DOHH2 (cell line): ENCODE measurements around the gene PAPOLB.

Experiments
- H3F3A ChIP-seq: fragments of 200-600 bp; sonication (generic), shearing (Covaris generic); 2 replicates; pipeline ENCODE4 v1.6.0; 2016; ENCODE audit warnings: antibody characterized with exemption, mild to moderate bottlenecking; ENCODE audit not compliant: control insufficient read depth, insufficient read depth
- H3K27ac ChIP-seq: fragments of 200-600 bp; sonication (generic); 2 replicates; pipeline ENCODE4 v1.5.1; 2014; ENCODE audit warnings: low read depth, mild to moderate bottlenecking, low read length, moderate library complexity
- H3K27me3 ChIP-seq: fragments of 200-600 bp; sonication (generic); 2 replicates; pipeline ENCODE4 v1.6.1; 2014; ENCODE audit warnings: mild to moderate bottlenecking, low read length, mixed read lengths; ENCODE audit not compliant: control insufficient read depth
- H3K36me3 ChIP-seq: fragments of 200-600 bp; sonication (generic); 2 replicates; pipeline ENCODE4 v1.6.1; 2014; ENCODE audit warnings: mild to moderate bottlenecking, low read length, moderate library complexity, mixed read lengths; ENCODE audit not compliant: control insufficient read depth
- H3K4me1 ChIP-seq: fragments of 200-600 bp; sonication (generic); 2 replicates; pipeline ENCODE4 v1.6.1; 2014; ENCODE audit warnings: mild to moderate bottlenecking, low read length, mixed read lengths; ENCODE audit not compliant: control insufficient read depth
- H3K4me2 ChIP-seq: fragments of 200-600 bp; sonication (generic); 2 replicates; pipeline ENCODE4 v1.6.0; 2014; ENCODE audit warnings: mild to moderate bottlenecking, low read length, moderate library complexity
- H3K4me3 ChIP-seq: fragments of 200-600 bp; sonication (generic); 2 replicates; pipeline ENCODE4 v1.5.1; 2014; ENCODE audit warnings: mild to moderate bottlenecking, low read length, mixed read lengths
- H3K79me2 ChIP-seq: fragments of 200-600 bp; sonication (generic); 2 replicates; pipeline ENCODE4 v1.6.1; 2014; ENCODE audit warnings: mild to moderate bottlenecking, low read length, mixed read lengths; ENCODE audit not compliant: control insufficient read depth
- H3K9me2 ChIP-seq: fragments of 200-600 bp; sonication (generic); replicated peaks from 2 replicates; pipeline ENCODE4 v1.6.1; 2014; ENCODE audit warnings: mild to moderate bottlenecking, low read length, mixed read lengths; ENCODE audit not compliant: control insufficient read depth
- H3K9me3 ChIP-seq: fragments of 200-600 bp; sonication (generic); 2 replicates; pipeline ENCODE4 v1.6.1; 2014; ENCODE audit warnings: antibody characterized with exemption, low read length, mixed read lengths; ENCODE audit not compliant: control insufficient read depth, insufficient read depth
- H4K20me1 ChIP-seq: fragments of 200-600 bp; sonication (generic); 2 replicates; pipeline ENCODE4 v1.6.0; 2014; ENCODE audit warnings: low read depth, mild to moderate bottlenecking, antibody characterized with exemption, low read length, moderate library complexity; ENCODE audit not compliant: control insufficient read depth, insufficient read depth
- EZH2phosphoT487 ChIP-seq: fragments of 200-600 bp; sonication (generic); IDR thresholded peaks from 2 replicates; pipeline ENCODE4 v1.6.1; 2017; ENCODE audit warnings: borderline replicate concordance, mild to moderate bottlenecking, antibody characterized with exemption, low read length, moderate library complexity, mixed read lengths
- TF ChIP-seq, protein P1 (sequence below): fragments of 200-600 bp; sonication (generic); IDR thresholded peaks from one replicate; pipeline ENCODE4 v1.5.1; 2014; ENCODE audit warnings: antibody characterized with exemption, mild to moderate bottlenecking, low read depth, low read length; ENCODE audit not compliant: poor library complexity, severe bottlenecking

The PAPOLB gene

DNA sequence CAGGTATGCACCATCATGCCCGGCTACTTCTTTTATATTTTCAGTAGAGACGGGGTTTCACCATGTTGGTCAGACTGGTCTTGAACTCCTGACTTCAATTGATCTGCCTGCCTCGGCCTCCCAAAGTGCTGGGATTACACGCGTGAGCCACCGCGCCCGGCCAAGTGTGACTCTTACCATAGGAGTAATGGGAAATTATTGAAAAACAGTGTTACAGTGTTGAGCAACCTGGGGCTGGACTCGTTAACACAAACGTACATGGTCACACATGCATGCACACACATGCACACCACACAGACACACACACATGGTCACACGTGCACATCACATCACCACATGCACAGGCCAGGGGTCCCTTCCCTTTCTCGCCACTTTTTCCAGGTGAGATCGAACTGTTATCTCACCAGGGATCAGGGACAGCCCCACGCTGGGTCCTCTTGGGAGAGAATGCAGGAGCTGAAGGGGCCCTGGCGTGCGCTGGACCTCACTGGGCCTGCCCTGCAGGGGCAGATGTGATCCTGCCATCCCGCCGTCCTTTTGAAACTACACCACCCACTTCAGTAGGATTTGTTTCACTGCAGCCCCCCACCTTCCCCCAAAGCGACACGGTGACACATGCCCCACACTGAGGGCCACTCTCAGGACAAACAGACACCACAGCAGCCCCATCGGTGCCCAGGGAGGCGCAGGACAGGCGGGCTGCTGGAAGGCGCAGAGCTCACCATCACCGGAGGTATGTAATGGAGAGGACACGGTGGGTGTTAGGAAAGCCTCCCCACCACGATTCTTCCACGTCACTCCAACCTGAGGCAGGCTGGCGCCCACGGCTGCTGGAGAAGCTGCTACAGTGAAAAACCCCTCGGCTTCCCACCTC, 11.5 kb upstream of the PAPOLB start:
- Histone ChIP-seq H3K4me1 (no peaks in the 10 kb centered on the region), H3K4me2 (no peak overlapping the region), H3K79me2 (no peaks in the 10 kb centered on the region), H3K27ac (no peak overlapping the region), H3K27me3 (no peaks in the 10 kb centered on the region), H4K20me1 (no peaks in the 10 kb centered on the region), H3K9me2 (no peaks in the 10 kb centered on the region), H3K4me3 (no peak overlapping the region), H3F3A (no peaks in the 10 kb centered on the region), H3K36me3 (no peaks in the 10 kb centered on the region), H3K9me3 (no peaks in the 10 kb centered on the region)
- TF ChIP-seq EZH2phosphoT487 = no peak
- TF ChIP-seq, protein P1, sequence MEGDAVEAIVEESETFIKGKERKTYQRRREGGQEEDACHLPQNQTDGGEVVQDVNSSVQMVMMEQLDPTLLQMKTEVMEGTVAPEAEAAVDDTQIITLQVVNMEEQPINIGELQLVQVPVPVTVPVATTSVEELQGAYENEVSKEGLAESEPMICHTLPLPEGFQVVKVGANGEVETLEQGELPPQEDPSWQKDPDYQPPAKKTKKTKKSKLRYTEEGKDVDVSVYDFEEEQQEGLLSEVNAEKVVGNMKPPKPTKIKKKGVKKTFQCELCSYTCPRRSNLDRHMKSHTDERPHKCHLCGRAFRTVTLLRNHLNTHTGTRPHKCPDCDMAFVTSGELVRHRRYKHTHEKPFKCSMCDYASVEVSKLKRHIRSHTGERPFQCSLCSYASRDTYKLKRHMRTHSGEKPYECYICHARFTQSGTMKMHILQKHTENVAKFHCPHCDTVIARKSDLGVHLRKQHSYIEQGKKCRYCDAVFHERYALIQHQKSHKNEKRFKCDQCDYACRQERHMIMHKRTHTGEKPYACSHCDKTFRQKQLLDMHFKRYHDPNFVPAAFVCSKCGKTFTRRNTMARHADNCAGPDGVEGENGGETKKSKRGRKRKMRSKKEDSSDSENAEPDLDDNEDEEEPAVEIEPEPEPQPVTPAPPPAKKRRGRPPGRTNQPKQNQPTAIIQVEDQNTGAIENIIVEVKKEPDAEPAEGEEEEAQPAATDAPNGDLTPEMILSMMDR = no peak

DNA sequence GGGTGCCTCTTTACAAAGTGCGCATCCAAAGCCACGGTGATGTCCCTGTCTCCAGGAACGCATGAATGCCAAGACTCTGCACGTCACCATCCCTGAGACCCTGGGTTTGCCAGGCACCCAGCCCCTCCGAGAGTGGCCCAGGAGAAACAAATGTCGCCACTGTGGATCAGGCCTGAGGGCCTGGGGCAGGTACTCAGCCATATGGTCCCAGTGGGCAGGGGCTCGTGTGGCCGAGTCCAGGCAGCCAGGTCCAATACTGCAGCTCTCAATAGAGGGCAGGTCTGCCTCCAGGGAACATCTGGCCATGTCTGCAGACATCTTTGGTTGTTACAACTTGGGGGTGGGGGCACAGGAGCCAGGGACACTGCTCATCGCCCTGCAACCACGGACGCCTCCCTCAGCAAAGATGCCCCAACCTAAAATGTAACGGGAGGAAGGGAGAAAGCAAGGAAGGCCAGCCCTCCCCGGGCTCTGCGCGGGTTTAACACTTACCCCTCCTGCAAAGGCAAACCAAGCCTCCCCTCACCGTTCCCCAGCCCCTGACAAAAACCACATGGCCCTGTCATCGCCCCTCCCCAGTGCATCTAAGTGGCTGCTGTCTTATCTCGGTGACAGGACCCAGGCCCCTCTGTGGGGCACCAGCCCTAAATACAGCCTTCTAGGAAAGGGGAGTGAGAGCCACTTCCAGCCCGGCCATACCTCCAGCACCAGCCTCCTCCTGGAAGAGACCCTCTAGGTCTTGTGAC, 10.3 kb upstream of the PAPOLB start:
- Histone ChIP-seq H3K27ac (no peak overlapping the region), H3K4me3 (no peak overlapping the region), H3K4me1 (no peaks in the 10 kb centered on the region), H3K9me2 (no peaks in the 10 kb centered on the region), H3K27me3 (no peaks in the 10 kb centered on the region), H3K4me2 (no peak overlapping the region), H3K36me3 (no peaks in the 10 kb centered on the region), H4K20me1 (no peaks in the 10 kb centered on the region), H3K79me2 (no peaks in the 10 kb centered on the region), H3K9me3 (no peaks in the 10 kb centered on the region), H3F3A (no peaks in the 10 kb centered on the region)
- TF ChIP-seq, protein P1 = no peak
- TF ChIP-seq EZH2phosphoT487 = no peak

DNA sequence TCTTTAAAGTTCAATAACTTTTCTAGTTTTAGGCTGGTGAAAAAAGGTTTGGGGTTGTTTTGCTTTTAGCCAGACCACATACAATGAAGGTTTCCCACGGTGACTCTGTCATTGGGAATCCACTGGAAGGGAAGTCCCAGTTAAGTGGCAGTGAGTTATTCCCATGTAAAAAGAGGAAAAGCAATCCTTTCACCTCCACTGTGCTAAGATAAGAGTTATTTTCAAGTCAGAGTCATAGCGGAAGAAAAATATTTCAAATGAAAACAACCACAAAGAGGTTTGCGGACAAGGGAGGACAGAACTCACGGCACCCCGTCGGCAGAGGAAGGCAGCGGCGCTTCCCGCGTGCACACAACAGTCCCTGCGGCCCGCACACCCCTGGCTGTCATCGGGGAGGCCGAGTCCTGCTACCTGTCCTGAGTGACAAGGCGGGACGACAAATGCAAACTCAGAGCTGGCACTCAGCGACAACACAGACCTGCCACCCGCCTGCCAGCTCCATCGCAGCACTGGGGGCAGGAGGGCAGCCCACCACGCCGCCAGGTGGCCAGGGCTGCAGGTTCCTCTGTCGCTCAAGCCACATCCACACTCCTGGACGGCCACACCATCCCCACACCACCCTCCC, 9.3 kb upstream of the PAPOLB start:
- Histone ChIP-seq H3K4me1 (no peaks in the 10 kb centered on the region), H3K27me3 (no peaks in the 10 kb centered on the region), H3K9me2 (no peaks in the 10 kb centered on the region), H3K79me2 (no peaks in the 10 kb centered on the region), H3K9me3 (no peaks in the 10 kb centered on the region), H3K4me3 (no peak overlapping the region), H4K20me1 (no peaks in the 10 kb centered on the region), H3F3A (no peaks in the 10 kb centered on the region), H3K36me3 (no peaks in the 10 kb centered on the region), H3K27ac (no peak overlapping the region), H3K4me2 (no peak overlapping the region)
- TF ChIP-seq EZH2phosphoT487 = no peak
- TF ChIP-seq, protein P1 = no peak
